Stomach smooth muscle (tissue), 2 donors: ENCODE measurements around the gene NPR1.
"Not testable (repeated sequence)": the region's sequence is repeated elsewhere in the genome, so short reads cannot be mapped to it uniquely, and the experiment has no call there.

Experiments
- H3K27ac ChIP-seq: one replicate; pipeline ENCODE4 v1.7.0; 2013; ENCODE audit warnings: mild to moderate bottlenecking, low read length, inconsistent platforms
- H3K27me3 ChIP-seq, 2 donors: one replicate each; pipeline ENCODE4 v1.7.0; 2013; ENCODE audit warnings: low read length in 2 of 2; ENCODE audit not compliant: insufficient read depth in 2 of 2, control insufficient read depth in 1 of 2
- H3K36me3 ChIP-seq, 2 donors: one replicate each; pipeline ENCODE4 v1.7.0; 2013; ENCODE audit warnings: low read length in 2 of 2; ENCODE audit not compliant: control insufficient read depth in 2 of 2, insufficient read depth in 2 of 2
- H3K4me1 ChIP-seq: one replicate; pipeline ENCODE4 v1.7.0; 2013; ENCODE audit warnings: low read length; ENCODE audit not compliant: control insufficient read depth, insufficient read depth
- H3K4me3 ChIP-seq, 2 donors: one replicate each; pipeline ENCODE4 v1.7.0; 2013; ENCODE audit warnings: low read length in 2 of 2
- H3K9ac ChIP-seq, 2 donors: one replicate each; pipeline ENCODE4 v1.7.0; 2013; ENCODE audit warnings: low read length in 2 of 2, mild to moderate bottlenecking in 1 of 2
- H3K9me3 ChIP-seq, 2 donors: one replicate each; pipeline ENCODE4 v1.7.0; 2013; ENCODE audit warnings: low read length in 2 of 2; ENCODE audit not compliant: control insufficient read depth in 2 of 2
- donor health status: healthy.
- donor health status: Pancreatic carcinoma.

NPR1 gene

DNA sequence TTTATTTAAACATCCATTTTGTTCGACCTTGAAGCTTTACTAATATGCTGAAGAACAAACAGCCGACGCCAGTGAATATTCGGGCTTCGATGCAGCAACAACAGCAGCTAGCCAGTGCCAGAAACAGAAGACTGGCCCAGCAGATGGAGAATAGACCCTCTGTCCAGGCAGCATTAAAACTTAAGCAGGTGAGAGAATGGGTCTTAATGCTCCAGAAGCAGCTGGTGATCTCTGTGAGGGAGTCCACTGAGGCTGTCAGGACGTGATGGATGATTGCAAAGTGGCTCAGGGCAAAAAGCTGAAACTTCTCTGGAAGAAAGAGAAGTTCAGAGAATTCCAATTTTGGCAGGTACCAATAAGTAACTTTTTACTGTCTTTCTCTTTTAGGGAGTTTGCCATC is 40.2 kb upstream of the NPR1 start:
- H3K27me3 ChIP-seq: no peaks in the 10 kb centered on the region
- no peak overlapping the region for H3K4me3 ChIP-seq
- no peak overlapping the region for H3K27ac ChIP-seq
- peaks cover 30% of the 10 kb centered on the region for H3K4me1 ChIP-seq
- no peaks in the 10 kb centered on the region for H3K9me3 ChIP-seq
- no peak overlapping the region for H3K9ac ChIP-seq
- H3K36me3 ChIP-seq: peaks cover 52 to 56% of the 10 kb centered on the region in 2 donors

DNA sequence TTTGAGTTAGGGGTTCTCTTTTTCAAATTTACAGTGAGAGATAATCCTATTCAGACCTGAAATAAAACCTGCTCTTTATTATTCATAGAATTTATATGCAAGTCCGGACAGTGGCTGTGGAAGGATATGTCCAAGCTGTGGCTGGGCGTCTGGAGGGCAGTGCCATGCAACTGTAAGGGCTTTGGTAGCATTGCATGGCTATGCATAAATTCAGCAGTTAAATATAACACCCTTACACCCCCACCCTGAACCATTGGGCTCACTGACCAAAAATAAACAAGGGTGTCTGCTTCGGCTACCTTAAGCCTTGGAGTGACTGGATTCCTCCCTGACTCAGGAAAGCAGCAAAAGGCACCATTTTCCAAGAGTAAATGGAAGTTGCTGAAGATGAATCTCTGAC is 39.2 kb upstream of the NPR1 start:
- no peaks in the 10 kb centered on the region for H3K27me3 ChIP-seq
- H3K9me3 ChIP-seq: no peaks in the 10 kb centered on the region
- no peak overlapping the region for H3K9ac ChIP-seq
- H3K27ac ChIP-seq: no peak overlapping the region
- no peak overlapping the region for H3K4me3 ChIP-seq
- peaks cover 54 to 62% of the 10 kb centered on the region in 2 donors for H3K36me3 ChIP-seq
- H3K4me1 ChIP-seq: peaks cover 26% of the 10 kb centered on the region

- not testable (repeated sequence) for H3K9me3 ChIP-seq, H3K27ac ChIP-seq, H3K4me3 ChIP-seq, H3K9ac ChIP-seq, H3K27me3 ChIP-seq
- Histone ChIP-seq H3K4me1 (peaks cover 25% of the 10 kb centered on the region), H3K36me3 (peaks cover 59 to 69% of the 10 kb centered on the region in 2 donors)
Measured at GRCh38 chr1:153640213-153640612, 38.3 kb upstream of the NPR1 start.

DNA sequence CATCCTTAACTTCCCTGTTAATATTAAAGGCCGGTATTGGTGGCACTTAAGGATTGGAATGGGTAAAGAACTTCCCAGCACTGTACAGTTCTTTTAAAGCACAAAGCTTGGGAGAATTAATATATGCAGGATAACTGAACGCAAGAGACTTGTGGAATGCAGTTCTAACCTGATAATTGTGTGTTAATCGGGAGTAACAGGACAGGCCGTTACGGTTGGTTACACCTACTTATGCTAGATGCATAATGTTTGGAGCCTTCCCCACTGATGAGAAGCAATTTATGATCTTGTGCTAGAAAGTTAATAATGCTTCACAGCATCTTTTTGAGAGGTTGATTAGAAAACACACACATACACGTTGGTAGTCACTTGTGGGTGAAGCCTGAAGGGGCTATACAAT is 37.6 kb upstream of the NPR1 start:
- H3K9ac ChIP-seq: no peak overlapping the region
- H3K27me3 ChIP-seq: no peaks in the 10 kb centered on the region
- peaks cover 18% of the 10 kb centered on the region for H3K4me1 ChIP-seq
- H3K27ac ChIP-seq: no peak overlapping the region
- H3K36me3 ChIP-seq: peaks cover 66 to 75% of the 10 kb centered on the region in 2 donors
- no peak overlapping the region for H3K4me3 ChIP-seq
- H3K9me3 ChIP-seq: no peaks in the 10 kb centered on the region

DNA sequence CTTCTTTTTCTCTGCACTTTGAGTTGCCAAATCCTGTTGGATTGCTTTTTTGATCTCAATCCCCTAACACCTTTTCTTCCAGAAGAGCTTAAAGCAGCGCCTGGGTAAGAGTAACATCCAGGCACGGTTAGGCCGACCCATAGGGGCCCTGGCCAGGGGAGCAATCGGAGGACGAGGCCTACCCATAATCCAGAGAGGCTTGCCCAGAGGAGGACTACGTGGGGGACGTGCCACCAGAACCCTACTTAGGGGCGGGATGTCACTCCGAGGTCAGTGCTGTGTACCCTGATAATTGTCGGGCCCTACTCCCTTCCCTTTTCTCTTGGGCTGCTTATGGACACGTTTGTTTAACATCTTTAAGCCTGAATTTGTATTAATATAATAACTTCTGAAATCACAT is 36.3 kb upstream of the NPR1 start:
- peaks cover 59 to 66% of the 10 kb centered on the region in 2 donors for H3K36me3 ChIP-seq
- H3K9me3 ChIP-seq: no peaks in the 10 kb centered on the region
- no peak overlapping the region for H3K9ac ChIP-seq
- peaks cover 8% of the 10 kb centered on the region for H3K4me1 ChIP-seq
- H3K4me3 ChIP-seq: no peak overlapping the region
- no peaks in the 10 kb centered on the region for H3K27me3 ChIP-seq
- H3K27ac ChIP-seq: no peak overlapping the region

DNA sequence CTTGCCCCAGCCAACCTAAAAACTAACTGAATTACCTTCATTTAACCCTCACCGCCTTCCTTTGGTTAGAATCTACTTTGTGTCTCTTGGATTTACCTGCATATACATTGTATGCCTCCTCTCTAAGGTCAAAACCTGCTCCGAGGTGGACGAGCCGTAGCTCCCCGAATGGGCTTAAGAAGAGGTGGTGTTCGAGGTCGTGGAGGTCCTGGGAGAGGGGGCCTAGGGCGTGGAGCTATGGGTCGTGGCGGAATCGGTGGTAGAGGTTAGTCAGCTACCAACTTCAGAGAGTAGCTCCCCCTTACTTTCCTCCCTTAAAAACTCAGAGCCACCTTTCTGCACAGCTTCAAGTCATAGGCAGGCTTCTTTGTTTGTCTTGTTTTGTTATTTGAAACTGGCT is 35.4 kb upstream of the NPR1 start:
- peaks cover 51 to 57% of the 10 kb centered on the region in 2 donors for H3K36me3 ChIP-seq
- H3K27me3 ChIP-seq: no peaks in the 10 kb centered on the region
- no peak overlapping the region for H3K4me3 ChIP-seq
- no peaks in the 10 kb centered on the region for H3K9me3 ChIP-seq
- no peak overlapping the region for H3K27ac ChIP-seq
- H3K9ac ChIP-seq: no peak overlapping the region
- H3K4me1 ChIP-seq: peaks cover 6% of the 10 kb centered on the region

- peaks cover 45 to 52% of the 10 kb centered on the region in 2 donors for H3K36me3 ChIP-seq
Measured at GRCh38 chr1:153643816-153644215, 34.7 kb upstream of the NPR1 start.

GRCh38 chr1:153646672-153647345 is 31.7 kb upstream of the NPR1 start:
- Histone ChIP-seq H3K4me1 (peaks cover 11% of the 10 kb centered on the region), H3K27ac (no peak overlapping the region), H3K36me3 (peaks cover 29 to 31% of the 10 kb centered on the region in 2 donors), H3K9me3 (no peaks in the 10 kb centered on the region), H3K4me3 (no peak overlapping the region), H3K27me3 (no peaks in the 10 kb centered on the region), H3K9ac (no peak overlapping the region)

More at GRCh38 chr1:153643816-153644215, 34.7 kb upstream of the NPR1 start:
- H3K9me3 ChIP-seq: no peaks in the 10 kb centered on the region
- H3K4me1 ChIP-seq: peaks cover 6% of the 10 kb centered on the region
- H3K4me3 ChIP-seq: no peak overlapping the region
- no peaks in the 10 kb centered on the region for H3K27me3 ChIP-seq
- no peak overlapping the region for H3K9ac ChIP-seq
- H3K27ac ChIP-seq: no peak overlapping the region

- no peaks in the 10 kb centered on the region for H3K27me3 ChIP-seq
- no peak overlapping the region for H3K27ac ChIP-seq
- no peak overlapping the region for H3K9ac ChIP-seq
- H3K4me3 ChIP-seq: no peak overlapping the region
- peaks cover 24 to 26% of the 10 kb centered on the region in 2 donors for H3K36me3 ChIP-seq
- H3K9me3 ChIP-seq: no peaks in the 10 kb centered on the region
- H3K4me1 ChIP-seq: peaks cover 11% of the 10 kb centered on the region
Measured at GRCh38 chr1:153647346-153647714, 31.2 kb upstream of the NPR1 start.

- Histone ChIP-seq H3K27me3 (no peaks in the 10 kb centered on the region), H3K27ac (no peak overlapping the region), H3K9ac (no peak overlapping the region), H3K4me3 (no peak overlapping the region), H3K9me3 (no peaks in the 10 kb centered on the region), H3K4me1 (peaks cover 13% of the 10 kb centered on the region), H3K36me3 (peaks cover 16 to 20% of the 10 kb centered on the region in 2 donors)
Measured at GRCh38 chr1:153648000-153648643, 30.4 kb upstream of the NPR1 start.
